ENCODE results near the gene CALY.
A peak's percentile ranks its signal among the peaks of the same experiment; 100 is the strongest.

CALY gene

DNA sequence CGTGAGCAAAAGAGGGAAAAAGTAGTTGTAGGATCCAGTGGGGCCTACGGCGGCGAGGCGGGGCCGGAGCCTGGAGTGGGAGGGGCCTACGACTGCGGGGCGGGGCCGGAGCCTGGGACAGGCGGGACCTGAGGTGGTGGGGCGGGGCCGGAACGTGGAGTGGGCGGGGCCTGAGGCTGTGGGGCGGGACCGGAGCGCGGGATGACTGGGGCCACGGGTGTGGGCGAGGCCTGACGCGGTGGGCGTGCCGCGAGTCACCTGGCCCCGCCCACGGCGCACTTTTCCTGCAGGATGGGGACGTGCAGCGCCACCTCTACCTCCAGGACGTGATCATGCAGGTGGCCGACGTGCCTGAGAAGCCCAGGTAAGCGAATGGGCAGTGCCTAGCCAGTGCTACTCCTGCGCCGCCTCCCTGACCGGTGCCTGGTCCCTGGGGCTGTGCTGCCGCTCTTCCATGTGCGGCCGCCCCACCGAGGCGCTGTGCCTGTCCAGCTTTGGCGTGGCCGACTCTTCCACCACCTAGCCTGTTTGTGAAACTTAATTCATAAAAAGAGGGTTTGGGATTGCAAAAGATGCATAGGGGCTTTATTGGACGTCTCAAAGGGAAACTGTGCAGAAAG is 27.5 kb downstream of the CALY start:
- peak; percentile 23 to 61 for DNase-seq

DNA sequence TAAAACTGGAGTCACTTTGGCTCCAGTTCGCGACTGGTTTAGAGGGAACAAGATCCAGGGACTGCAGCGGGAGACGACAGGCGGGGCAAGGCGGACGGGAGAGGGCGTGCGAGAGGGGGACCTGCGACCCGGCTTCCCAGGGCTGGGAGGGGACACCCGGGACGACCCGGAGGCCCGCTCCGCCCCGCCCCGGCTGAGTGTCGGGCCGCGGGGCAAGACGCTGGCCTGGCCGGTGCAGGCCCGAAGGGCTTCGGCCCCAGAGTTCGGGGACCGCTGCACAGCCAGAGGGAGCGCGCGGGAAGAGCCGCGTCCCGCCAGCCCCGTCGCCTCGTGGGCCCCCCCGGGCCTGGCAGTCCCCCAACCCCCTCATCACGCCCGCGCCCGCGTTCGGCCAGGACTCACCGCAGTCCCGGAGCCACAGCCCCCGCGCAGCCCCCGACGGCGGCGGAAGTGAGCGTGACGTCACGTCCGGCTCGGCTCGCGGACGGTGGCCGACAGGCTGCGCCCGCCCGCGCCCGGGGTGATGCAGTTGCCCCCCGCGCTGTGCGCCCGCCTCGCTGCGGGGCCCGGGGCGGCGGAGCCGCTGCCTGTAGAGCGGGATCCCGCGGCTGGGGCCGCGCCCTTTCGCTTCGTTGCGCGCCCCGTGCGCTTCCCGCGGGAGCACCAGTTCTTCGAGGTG is 28.1 kb downstream of the CALY start, which contains the start of the genes TUBGCP2 and ZNF511:
TSS of gene TUBGCP2 (minus strand) at position 452 of the 679 bp plus-strand sequence. CDS start 5,931 bp downstream, outside the sequence.
TSS of gene ZNF511 (plus strand) at position 494 of the 679 bp plus-strand sequence. CDS start at position 524, 30 bp downstream.
- peak in 1 of 2 experiments; percentile 26 for DNase-seq

DNA sequence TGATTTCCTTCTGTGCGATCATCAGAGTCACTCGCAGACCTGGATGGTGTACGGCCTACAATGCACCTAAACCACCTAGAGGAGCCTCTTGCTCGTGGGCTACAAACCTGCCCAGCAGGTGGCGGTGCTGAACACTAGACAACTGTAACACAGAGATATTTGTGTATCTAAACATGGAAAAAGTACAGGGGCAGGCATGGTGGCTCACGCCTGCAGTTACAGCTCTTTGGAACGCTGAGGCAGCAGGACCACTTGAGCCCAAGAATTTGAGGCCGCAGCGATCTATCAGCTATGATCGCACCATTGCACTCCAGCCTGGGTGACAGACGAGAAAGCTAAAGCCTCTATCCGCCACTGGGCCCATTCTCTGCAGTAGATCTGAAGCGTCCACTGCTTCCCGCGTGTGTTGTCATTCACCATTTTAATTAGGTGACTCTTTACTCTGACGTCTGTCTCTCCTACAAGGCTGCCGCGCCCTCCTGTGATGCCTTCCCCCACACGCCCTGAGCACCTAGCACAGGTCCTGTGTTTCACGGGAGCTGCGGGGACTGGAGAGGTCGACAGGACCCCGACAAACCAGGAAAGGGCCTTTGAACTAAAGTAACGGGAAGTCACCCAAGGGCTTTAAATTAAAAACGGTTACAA is 28.8 kb downstream of the CALY start:
- DNase-seq, result no peak

DNA sequence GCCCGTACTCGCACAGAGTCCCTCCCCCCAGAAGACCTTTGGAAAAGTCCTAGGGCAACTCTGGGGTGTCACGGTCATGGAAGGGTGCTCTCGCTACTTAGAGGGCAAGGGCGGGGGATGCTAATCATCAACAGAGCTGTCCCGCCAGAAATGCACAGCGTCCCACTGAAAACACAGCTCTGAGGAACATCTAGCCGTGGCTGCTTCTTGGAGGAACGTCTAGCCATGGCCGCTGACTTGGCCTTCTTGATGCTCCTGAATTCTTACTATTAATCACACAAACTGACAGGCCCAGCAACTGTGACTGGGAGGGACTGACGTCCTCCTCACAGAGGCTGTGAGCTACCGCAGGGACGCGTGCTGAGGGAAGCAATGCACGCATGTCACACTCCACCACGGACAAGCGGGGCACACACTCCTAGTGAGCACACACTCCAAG is 29.7 kb downstream of the CALY start:
- no peak for DNase-seq

DNA sequence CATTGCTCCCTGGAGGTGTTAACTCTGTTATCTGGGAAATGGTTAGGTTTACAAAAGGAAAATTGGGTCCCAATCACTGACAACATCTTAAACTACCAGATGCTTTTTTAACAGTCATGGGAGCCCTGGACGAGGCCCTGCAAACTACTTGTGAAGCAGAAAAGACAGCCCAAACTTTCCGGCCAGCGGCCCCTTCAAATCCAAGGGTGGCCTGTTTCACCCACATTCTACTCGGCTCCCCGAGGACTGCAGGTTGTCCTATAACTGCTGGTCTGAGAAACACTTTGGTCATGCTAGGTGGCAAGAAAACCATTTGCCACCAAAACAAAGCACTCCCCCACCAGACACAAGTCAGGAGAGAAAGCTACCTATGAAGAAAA is 30.6 kb downstream of the CALY start:
- DNase-seq, result no peak

DNA sequence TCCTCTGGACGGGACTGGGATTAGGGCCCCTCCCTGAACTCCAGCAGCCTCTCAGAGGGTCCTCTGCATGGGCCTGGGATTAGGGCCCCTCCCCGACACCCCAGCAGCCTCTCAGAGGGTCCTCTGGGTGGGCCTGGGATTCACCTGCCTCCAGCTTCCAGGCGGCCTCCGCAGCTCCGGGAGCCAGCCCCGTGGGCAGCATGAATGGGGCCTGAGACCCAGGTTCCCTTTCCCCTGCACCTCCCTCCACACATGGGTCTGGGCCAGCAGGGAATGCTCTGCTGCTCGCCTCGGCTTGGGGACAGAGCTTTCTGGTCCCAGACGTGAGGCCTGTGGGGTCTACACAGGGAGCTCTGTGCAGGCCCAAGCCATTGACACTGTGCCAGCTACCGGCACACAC is 33.5 kb downstream of the CALY start:
- no peak for DNase-seq

DNA sequence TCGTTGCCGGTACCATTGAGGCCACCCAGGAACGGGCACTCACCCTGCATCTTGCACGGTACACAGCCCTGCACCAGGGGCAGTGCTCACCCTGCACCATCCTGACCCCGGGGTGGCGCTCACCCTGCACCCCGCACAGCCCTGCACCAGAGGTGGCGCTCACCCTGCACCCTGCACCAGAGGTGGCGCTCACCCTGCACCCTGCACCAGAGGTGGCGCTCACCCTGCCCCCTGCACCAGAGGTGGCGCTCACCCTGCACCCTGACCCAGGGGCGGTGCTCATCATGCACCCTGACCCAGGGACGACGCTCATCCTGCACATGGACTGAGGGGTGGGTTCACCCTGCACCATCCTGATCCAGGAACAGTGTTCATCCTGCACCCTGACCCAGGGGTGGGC is 34.5 kb downstream of the CALY start:
- no peak for DNase-seq

DNA sequence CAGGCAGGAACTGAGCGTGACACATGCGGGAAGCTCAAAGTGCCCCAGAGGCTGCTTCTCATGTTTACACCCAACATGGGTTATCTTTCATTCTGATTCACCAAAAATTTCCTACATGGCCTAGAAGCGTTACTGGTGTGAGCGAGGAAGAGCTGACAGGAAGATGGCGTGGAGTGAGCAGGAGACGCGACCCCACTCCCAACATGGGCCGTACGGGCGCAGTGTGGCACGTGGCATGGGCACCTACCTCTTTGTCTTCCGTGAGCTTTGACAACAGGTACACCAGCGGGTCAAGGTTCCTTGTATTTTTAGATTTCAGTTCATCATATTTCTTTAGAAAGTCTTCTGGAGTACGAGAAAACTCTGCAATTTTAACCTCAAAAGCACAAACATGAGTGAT is 37.0 kb downstream of the CALY start:
- DNase-seq, result no peak

DNA sequence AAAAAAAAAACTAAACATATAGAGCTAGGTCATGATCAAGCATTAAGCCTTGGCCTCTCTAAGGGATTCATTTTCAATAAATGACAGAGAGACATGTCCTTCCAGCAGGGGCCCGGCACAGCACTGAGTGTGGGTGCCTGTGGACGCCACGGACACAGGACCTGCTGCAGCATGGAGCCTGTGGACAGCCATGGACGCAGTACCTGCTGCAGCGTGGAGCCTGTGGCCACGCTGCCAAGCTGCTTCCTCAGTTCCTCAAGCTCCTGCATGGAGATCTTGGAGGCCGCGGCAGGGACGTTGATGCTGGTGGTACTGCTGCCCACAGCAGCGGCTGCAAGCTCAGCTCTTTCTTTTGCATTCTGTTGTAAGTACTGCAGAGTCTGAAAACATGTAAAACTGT is 37.5 kb downstream of the CALY start:
- DNase-seq, result no peak

DNA sequence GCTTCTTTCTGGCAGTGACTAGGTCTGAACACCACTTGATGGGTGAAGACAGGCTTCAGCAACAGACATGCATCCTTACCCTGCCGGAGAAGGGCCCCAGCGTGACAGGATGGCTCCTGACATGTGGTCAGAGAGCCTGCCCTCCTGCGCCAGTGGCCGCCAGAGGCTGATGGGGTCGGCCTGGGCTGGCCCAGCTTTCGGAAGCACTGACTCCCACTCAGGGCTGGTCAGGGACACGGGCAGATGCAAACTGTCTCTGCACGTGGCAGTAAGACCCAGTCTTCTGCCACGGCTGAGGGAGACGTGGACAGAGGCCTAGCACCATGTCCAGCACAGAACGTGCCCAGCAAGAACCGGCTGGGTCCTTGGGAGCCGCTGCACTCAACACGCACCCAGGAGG is 38.2 kb downstream of the CALY start:
- DNase-seq, result no peak

DNA sequence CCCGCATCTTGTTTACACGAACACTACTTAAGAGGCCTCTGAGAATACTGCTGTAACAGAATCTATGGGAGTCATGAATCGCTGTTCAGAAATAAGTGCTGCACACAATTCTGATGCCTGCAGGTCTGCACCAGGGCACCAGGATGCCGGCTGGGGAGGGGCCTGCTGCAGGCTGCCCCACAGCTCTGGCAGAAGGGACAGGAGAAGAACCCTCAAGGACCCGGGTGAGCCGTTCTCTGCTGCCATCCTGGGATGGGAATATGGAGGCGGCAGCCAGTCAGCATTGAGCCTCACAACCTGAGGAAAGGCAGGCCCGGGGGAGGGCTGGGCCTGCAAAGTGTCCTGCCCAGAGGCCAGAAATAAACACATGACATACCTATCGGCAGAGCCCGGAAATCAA is 39.2 kb downstream of the CALY start:
- no peak for DNase-seq

DNA sequence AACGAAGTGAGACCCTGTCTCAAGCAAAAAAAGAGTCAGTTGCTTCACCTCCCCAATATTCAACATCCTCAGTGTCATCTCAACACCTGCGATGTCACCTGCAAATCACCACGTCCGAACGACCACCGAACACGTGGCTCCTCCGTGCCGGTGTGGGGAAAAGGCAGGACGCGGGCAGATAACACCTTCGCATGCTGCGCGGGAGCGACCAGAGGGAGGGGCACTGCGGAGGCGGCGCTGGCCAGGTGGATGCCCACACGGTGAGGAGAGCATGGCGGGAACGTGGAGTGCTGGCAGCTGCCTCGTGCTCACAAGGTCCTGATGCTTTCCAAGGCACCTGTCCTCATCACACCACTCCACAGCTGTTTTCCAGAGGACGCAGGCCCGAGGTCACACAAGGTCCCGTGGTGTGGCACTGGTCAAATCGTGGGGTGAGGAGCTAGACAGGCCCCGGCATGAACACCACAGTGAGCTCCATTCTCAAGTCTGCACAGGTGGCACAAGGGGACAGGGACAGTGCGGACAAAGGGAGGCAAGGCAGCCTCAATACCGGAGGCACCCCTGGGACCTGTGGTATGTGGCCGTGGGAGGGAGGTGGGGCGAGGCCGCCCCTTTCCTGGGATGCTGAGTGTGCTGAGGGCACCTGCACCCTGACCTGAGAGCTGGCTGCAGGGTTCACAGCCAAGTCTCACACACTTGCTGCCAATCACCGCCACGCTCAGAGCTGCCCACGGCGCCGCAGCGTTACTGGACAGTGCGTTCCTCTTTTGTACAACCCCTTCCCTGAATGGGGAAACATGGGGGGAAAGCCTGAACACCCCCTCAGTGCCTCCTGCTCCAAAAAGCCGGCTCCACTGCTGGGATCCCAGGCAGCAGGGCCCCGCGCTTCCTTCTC is 41.0 kb downstream of the CALY start:
- DNase-seq, result no peak

DNA sequence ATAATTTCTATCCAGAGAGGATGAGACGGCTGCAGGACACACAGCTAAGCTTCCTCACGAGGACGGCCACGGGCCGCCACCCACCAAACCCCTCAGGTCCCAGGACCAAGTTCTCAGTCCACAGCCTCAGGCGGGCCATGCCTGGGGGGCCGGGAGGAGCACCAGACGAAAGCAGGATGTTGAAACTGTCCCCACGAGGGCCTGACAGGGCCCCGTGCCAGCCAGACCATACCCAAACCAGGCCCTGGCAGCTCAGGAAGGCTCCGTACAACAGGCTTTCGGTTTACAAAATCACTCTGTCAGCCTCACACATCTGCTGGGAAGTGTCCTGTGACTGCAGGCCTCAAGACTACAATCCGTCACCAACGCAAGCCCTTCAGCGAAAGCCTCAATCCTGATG is 42.5 kb downstream of the CALY start:
- DNase-seq, result no peak

DNA sequence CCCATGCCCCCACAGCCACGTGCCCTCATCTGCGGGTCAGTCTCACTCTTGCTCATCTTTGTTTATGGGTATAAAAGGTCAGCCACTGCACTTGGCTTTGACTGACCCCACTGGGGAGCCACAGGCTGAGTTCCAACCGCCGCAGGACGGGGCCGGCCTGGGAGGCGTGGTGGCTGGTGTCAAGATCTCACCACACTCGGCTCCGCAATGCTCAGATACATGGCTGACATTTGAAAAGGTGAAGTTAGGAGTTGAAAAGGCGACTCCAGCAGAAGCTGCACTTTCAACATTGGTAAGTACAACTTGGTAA is 42.9 kb downstream of the CALY start:
- DNase-seq, result no peak

DNA sequence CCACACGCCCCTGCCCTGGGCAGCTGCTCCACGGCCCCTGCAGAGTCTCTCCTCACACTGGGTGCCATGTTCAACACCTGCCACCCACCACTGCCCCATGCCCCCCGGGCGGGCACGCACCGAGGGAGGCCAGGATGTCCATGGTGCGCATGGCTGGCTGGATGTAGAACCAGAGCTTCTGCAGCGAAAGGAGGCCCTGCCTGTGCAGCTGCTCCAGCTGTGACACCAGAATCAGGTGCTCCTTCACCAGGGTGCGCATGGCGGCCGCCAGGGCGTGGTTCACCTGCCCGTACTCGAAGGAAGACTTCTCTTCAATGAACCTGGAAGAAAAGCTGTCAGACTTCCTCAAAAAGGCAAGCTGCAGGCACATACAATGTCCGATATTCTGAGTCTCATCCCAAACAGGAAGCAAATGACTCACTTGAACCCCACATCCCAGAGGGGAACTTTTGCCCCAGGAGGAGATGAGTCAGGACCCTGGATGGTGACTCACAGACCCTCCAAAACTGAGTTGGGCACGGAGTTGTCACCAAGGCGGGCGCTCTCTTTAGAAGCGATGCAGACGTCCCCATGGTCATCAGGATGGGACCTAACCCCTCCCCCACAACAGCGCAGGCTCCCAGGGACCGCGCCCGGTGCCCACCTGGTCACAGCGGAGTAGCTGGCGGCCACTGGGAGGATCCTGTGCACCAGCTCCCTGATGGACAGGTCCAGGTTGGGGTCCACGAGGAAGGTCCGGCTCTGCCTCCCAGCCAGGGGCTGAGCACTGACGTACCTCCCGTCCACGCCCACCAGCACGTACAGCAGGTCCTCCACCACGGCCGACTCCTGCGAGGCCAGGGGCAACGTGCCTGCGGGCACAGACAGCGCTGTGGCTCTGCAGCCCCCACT is 43.5 kb downstream of the CALY start:
- no peak for DNase-seq

DNA sequence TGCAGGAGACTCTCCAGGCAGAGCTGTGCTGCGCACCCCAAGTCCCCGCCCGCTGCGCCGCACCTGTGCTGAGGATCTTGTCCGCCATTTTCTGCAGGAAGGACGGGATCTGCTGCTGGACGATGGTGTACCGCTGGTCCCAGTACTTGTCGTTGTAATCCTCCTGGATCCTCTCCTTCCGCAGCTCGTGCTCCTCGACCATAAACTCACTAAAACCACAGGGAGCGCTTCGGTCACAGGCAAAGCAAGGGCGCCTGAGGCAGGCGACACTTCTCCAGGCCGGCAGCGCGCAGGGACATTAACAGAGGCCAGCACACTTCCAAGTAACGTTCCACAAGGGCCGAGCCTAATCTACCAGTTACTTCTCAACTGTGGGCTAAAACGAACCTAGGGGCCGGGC is 46.9 kb downstream of the CALY start:
- DNase-seq, result no peak

DNA sequence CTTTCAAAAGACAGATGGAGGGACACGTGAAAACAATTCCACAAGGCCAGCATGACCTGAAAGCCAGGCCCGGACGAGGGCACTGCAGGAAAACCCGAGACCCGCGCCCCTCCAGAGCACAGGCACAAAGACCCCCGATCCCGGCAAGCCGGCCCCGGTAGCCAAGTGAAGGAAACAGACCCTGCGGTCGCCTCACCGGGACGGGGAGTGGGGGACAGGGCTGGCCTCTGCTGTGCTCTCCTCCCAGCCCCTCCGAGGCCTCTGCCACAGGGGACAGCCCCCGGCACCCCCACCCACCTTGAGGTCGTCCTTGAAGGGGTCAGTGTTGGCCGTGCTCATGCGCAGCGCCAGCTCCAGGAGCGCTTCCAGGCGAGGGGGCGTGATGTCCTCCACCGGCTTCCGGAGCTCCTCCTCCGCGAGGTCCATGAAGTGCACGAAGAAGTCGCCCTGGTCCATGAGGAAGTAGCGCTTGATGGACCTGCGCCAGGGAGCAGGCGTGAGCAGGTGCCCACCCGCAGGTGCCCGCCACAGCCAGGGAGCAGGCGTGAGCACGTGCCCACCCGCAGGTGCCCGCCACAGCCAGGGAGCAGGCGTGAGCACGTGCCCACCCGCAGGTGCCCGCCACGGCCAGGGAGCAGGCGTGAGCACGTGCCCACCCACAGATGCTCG is 48.7 kb downstream of the CALY start:
- DNase-seq, result no peak

DNA sequence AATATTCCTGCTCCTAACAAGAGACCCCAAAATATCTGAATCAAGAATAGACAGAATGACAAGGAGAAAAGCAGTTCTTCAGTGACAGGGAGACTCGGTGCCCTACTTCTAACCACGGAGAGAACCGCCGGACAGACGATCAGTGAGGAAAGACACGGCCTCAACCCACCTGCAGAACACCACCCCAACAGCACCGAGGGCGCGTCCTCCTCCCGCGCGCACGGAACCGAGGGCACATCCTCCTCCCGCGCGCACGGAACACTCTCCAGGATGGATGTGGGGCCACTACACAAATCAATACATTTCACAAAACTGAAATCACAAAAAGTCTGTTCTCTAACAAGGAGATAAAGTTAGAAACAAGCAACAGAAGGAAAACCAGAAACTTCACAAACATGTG is 50.3 kb downstream of the CALY start:
- no peak for DNase-seq

DNA sequence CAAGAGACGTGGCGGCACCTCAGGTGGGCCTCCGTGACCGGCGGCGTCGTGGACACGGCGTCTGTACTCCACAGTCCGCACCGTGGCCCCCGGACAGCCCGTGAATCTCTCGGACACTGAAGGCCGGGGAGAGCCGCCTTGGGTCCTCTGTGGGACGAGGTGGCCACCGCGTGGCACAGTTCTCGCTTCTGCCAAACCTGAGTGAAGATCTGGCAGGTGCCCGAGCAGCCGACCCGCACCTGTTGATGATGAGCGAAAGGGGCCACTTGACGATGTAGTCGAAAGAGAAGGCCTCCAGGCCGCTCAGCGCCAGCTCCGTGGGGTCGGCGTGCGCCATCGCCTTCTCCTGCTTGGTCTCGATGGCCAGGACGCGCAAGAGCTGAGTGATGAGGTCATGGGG is 51.5 kb downstream of the CALY start:
- DNase-seq, result no peak

DNA sequence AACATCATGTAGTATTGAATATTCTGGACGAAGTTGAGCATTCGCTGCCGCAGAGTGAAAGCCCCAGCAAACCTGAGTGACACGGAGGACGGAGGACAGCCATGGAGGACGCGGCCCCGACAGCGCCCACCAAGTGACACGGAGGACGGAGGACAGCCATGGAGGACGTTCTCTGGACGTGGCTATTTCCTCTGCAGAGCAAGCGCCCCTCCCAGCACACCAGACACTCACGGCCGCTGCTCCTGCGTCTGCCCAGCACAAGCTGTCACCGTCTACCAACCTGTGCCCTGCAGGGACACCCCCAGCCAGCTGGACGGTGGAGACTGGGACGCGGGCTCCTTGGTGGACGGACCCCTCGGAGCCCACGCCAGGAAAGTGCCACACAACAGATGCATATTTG is 52.8 kb downstream of the CALY start:
- no peak for DNase-seq

DNA sequence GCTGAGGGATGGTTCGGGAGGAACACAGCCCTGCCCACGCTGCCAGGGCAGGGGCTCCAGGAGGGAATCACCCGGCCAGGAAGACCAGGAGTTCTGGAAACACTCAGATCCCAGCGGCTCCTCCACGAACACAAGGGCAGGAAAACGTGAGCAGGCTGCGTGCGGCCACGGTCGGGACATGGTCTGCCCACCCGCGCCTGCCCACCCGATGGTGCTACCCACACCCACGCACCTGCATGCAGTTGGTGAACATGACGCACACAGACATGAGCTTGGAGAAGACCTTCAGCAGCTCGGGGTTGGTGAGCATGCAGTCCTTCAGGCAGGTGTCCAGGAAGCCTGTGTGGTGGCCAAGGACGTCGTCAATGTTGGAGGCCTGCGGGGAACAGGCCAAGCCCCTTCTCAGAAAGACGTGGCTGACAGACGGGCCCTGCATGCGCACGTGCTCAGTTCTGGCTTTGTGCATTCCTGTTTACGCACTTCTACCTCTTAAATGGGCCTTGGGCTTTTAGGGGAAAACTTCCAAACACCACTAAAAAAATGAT is 53.8 kb downstream of the CALY start:
- DNase-seq, result no peak

Measured in cerebellar nuclear complex (tissue), 1 donor.